Measurements from ENCODE around the gene FOXL3. TPM values are rescaled to one million over a fixed set of nuclear protein-coding genes. Genes with fewer than 3 reads are reported as not detected.

FOXL3 gene
- total and polyA plus RNA-seq, 2 experiments from 2014 or later, result not detected

- Histone ChIP-seq H3K9me2 (replicated peaks; ENCODE audit: insufficient read depth) (no peaks in the 10 kb centered on the region), H2AFZ (no peak overlapping the region), H3K4me3 (no peak overlapping the region), H3K36me3 (replicated peaks; ENCODE audit: insufficient read depth, low read depth) (no peaks in the 10 kb centered on the region), H3K4me2 (no peak overlapping the region), H3K9me3 (ENCODE audit: low read depth) (no peaks in the 10 kb centered on the region), H4K20me1 (ENCODE audit: insufficient read depth, poor library complexity, severe bottlenecking) (no peaks in the 10 kb centered on the region), H3K27ac (no peak overlapping the region), H3K4me1 (ENCODE audit: insufficient read depth) (no peaks in the 10 kb centered on the region), H3K27me3 (no peaks in the 10 kb centered on the region), H3K79me2 (no peaks in the 10 kb centered on the region)
- WGBS (ENCODE audit: low lambda C conversion rate, missing lambda C conversion rate), result 90% methylated on average over 12 of the region's 12 CpGs
- DNase-seq (ENCODE audit: low spot score), result no peak
- no peak for TF ChIP-seq EZH2phosphoT487 (IDR thresholded peaks at IDR 0.05; ENCODE audit: low read depth, severe bottlenecking, unreplicated experiment)
Measured at GRCh38 chr7:268991-269390, 21.0 kb upstream of the FOXL3 start.

GRCh38 chr7:269721-270120 is 20.2 kb upstream of the FOXL3 start:
- Histone ChIP-seq H3K27me3 (no peaks in the 10 kb centered on the region), H3K4me3 (no peak overlapping the region), H2AFZ (no peak overlapping the region), H3K36me3 (replicated peaks; ENCODE audit: insufficient read depth, low read depth) (no peaks in the 10 kb centered on the region), H3K27ac (no peak overlapping the region), H3K9me2 (replicated peaks; ENCODE audit: insufficient read depth) (no peaks in the 10 kb centered on the region), H3K79me2 (no peaks in the 10 kb centered on the region), H3K4me2 (no peak overlapping the region), H4K20me1 (ENCODE audit: insufficient read depth, poor library complexity, severe bottlenecking) (no peaks in the 10 kb centered on the region), H3K9me3 (ENCODE audit: low read depth) (no peaks in the 10 kb centered on the region), H3K4me1 (ENCODE audit: insufficient read depth) (no peaks in the 10 kb centered on the region)
- no peak for DNase-seq (ENCODE audit: low spot score)
- TF ChIP-seq, protein P1, sequence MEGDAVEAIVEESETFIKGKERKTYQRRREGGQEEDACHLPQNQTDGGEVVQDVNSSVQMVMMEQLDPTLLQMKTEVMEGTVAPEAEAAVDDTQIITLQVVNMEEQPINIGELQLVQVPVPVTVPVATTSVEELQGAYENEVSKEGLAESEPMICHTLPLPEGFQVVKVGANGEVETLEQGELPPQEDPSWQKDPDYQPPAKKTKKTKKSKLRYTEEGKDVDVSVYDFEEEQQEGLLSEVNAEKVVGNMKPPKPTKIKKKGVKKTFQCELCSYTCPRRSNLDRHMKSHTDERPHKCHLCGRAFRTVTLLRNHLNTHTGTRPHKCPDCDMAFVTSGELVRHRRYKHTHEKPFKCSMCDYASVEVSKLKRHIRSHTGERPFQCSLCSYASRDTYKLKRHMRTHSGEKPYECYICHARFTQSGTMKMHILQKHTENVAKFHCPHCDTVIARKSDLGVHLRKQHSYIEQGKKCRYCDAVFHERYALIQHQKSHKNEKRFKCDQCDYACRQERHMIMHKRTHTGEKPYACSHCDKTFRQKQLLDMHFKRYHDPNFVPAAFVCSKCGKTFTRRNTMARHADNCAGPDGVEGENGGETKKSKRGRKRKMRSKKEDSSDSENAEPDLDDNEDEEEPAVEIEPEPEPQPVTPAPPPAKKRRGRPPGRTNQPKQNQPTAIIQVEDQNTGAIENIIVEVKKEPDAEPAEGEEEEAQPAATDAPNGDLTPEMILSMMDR (IDR thresholded peaks at IDR 0.05; ENCODE audit: poor library complexity), result no peak
- TF ChIP-seq EZH2phosphoT487 (IDR thresholded peaks at IDR 0.05; ENCODE audit: low read depth, severe bottlenecking, unreplicated experiment), result no peak
- no peak for TF ChIP-seq EZH2 (IDR thresholded peaks at IDR 0.05; ENCODE audit: borderline replicate concordance)
- WGBS (ENCODE audit: low lambda C conversion rate, missing lambda C conversion rate), result 87% methylated on average over 11 of the region's 11 CpGs

GRCh38 chr7:270351-270983 is 19.5 kb upstream of the FOXL3 start:
- Histone ChIP-seq H3K27ac (no peak overlapping the region), H3K36me3 (replicated peaks; ENCODE audit: insufficient read depth, low read depth) (no peaks in the 10 kb centered on the region), H2AFZ (no peak overlapping the region), H3K9me3 (ENCODE audit: low read depth) (no peaks in the 10 kb centered on the region), H3K79me2 (no peaks in the 10 kb centered on the region), H3K9me2 (replicated peaks; ENCODE audit: insufficient read depth) (no peaks in the 10 kb centered on the region), H3K27me3 (no peaks in the 10 kb centered on the region), H3K4me3 (no peak overlapping the region), H3K4me1 (ENCODE audit: insufficient read depth) (no peaks in the 10 kb centered on the region), H4K20me1 (ENCODE audit: insufficient read depth, poor library complexity, severe bottlenecking) (no peaks in the 10 kb centered on the region), H3K4me2 (no peak overlapping the region)
- no peak for DNase-seq (ENCODE audit: low spot score)
- WGBS (ENCODE audit: low lambda C conversion rate, missing lambda C conversion rate), result 91% methylated on average over 11 of the region's 11 CpGs
- no peak for TF ChIP-seq EZH2phosphoT487 (IDR thresholded peaks at IDR 0.05; ENCODE audit: low read depth, severe bottlenecking, unreplicated experiment)
- no peak for TF ChIP-seq EZH2 (IDR thresholded peaks at IDR 0.05; ENCODE audit: borderline replicate concordance)
- TF ChIP-seq, protein P1 (IDR thresholded peaks at IDR 0.05; ENCODE audit: poor library complexity), result no peak

DNA sequence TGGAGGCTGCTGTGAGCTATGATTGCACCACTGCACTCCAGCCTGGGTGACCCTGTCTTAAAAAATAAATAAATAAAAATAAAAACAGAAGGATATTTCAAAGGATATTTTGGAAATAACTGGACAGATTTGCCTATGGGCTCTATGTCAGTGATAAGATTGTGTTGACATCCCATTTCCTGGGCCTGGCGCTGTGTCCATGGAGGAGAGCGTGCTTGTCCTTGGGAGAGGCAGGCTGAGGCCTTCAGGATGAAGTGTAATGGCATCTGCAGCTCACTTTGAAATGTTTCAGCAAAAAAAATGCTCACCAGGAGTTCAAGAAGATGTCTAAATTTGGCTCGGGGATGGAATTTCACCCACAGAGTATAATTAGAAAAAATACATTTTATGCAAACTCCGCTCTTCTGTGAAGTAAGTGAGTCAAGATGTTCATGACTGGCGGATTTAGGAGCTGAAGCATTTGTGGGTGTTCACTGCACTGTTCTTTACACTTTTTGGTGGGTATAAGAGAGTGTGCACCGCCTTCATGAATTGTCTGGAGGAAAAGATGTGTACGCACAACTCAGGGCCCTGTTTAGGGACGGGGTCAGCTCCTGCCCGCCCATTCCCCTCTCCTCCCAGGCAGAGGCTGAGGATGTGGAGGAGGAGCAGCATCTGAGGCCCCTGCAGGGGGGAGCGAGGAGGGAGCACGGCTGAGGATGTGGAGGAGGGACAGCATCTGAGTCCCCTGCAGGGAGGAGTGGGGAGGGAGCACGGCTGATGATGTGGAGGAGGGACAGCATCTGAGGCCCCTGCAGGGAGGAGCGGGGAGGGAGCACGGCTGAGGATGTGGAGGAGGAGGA is 18.5 kb upstream of the FOXL3 start:
- H3K4me2 ChIP-seq, result no peak overlapping the region
- H3K27me3 ChIP-seq, result no peaks in the 10 kb centered on the region
- DNase-seq (ENCODE audit: low spot score), result no peak
- H3K36me3 ChIP-seq (replicated peaks; ENCODE audit: insufficient read depth, low read depth), result no peaks in the 10 kb centered on the region
- H3K4me3 ChIP-seq, result no peak overlapping the region
- H2AFZ ChIP-seq, result no peak overlapping the region
- WGBS (ENCODE audit: low lambda C conversion rate, missing lambda C conversion rate), result 83% methylated on average over 12 of the region's 14 CpGs
- no peaks in the 10 kb centered on the region for H3K79me2 ChIP-seq
- no peaks in the 10 kb centered on the region for H3K9me3 ChIP-seq (ENCODE audit: low read depth)
- no peaks in the 10 kb centered on the region for H3K9me2 ChIP-seq (replicated peaks; ENCODE audit: insufficient read depth)
- H4K20me1 ChIP-seq (ENCODE audit: insufficient read depth, poor library complexity, severe bottlenecking), result no peaks in the 10 kb centered on the region
- H3K4me1 ChIP-seq (ENCODE audit: insufficient read depth), result no peaks in the 10 kb centered on the region
- H3K27ac ChIP-seq, result no peak overlapping the region
- TF ChIP-seq EZH2phosphoT487 (IDR thresholded peaks at IDR 0.05; ENCODE audit: low read depth, severe bottlenecking, unreplicated experiment) (no peak), EZH2 (IDR thresholded peaks at IDR 0.05; ENCODE audit: borderline replicate concordance) (no peak)
- TF ChIP-seq, protein P1 (IDR thresholded peaks at IDR 0.05; ENCODE audit: poor library complexity), result no peak

Data from hepatocyte (in vitro differentiated cells).